Heart left ventricle (tissue), 16 donors: ENCODE measurements around the gene C8G. TPM values are rescaled to one million over a fixed set of nuclear protein-coding genes. Genes with fewer than 3 reads are reported as not detected.

ENCODE experiments used
- ATAC-seq, 4 donors: fragments of 200-7000 bp; cut with Tn5 transposase; one replicate each; pipeline ENCODE4 v1.9.1; 2020 to 2022; ENCODE audit warnings: moderate library complexity in 4 of 4, mild to moderate bottlenecking in 3 of 4, moderate number of reproducible peaks in 1 of 4
- DNase-seq, 5 donors: peaks; one replicate each; pipeline ENCODE4 v3.0.0-alpha.2; 2020
- H3K27ac ChIP-seq, 12 donors: fragments of 200-600 bp; sonication (generic) in 4 of 12; one replicate each; pipeline versions ENCODE4 v1.5.0 to v1.8.0; 2016 to 2022; ENCODE audit warnings: mild to moderate bottlenecking in 2 of 12
- H3K27me3 ChIP-seq, 9 donors: fragments of 200-600 bp; sonication (generic) in 2 of 9; one replicate each; pipeline versions ENCODE4 v1.5.1 to v1.8.0; 2016 to 2022; ENCODE audit warnings: mild to moderate bottlenecking in 3 of 9
- H3K36me3 ChIP-seq, 9 donors: fragments of 200-600 bp; sonication (generic) in 2 of 9; one replicate each; pipeline versions ENCODE4 v1.5.0 to v1.8.0; 2018 to 2022; ENCODE audit warnings: mild to moderate bottlenecking in 2 of 9
- H3K4me1 ChIP-seq, 12 donors: fragments of 200-600 bp; sonication (generic) in 4 of 12; one replicate each; pipeline versions ENCODE4 v1.5.0 to v1.8.0; 2016 to 2022; ENCODE audit warnings: mild to moderate bottlenecking in 3 of 12
- H3K4me3 ChIP-seq, 12 donors: fragments of 200-600 bp; sonication (generic) in 4 of 12; one replicate each; pipeline versions ENCODE4 v1.5.0 to v1.8.0; 2017 to 2022; ENCODE audit warnings: mild to moderate bottlenecking in 9 of 12, moderate library complexity in 4 of 12
- H3K9me3 ChIP-seq, 12 donors: fragments of 200-600 bp; sonication (generic) in 4 of 12; one replicate each; pipeline versions ENCODE4 v1.5.0 to v1.8.0; 2016 to 2022; ENCODE audit warnings: mild to moderate bottlenecking in 1 of 12
- POLR2A ChIP-seq, 2 donors: fragments of 450-650 bp; IDR thresholded peaks; one replicate each; pipeline ENCODE4 v1.6.1; 2017; ENCODE audit warnings: antibody characterized with exemption in 2 of 2, mild to moderate bottlenecking in 2 of 2, moderate library complexity in 2 of 2
- WGBS, 4 donors: extraction: QIAGEN DNeasy Blood & Tissue Kit in 2 of 4; methylation state at CpG; one replicate each; pipeline versions ENCODE4 v1.1.5 to v1.1.7; 2013 to 2018; 5-methylcytosine and 5-hydroxymethylcytosine counted together
- intact Hi-C, 10 donors: fragments of 100-400 bp; cut with DNase I; formaldehyde crosslinking; loops; one replicate each; pipeline versions ENCODE4 v1.11.1 to v1.14.2; 2022
- polyA plus RNA-seq, 2 donors: library from polyadenylated mRNA; stranded (reverse); fragments of 200-250 nt; gene quantifications; one replicate each; pipeline ENCODE4 v1.2.3, GENCODE V29; 2013
- total RNA-seq, 9 donors: library from RNA; depleted of rRNA in 2 of 9; stranded (reverse); fragments of >200 nt in 2 of 9; fragmentation: NEBNext Ultra II Directional in 3 of 9; extraction: Animal tissue kit (Norgen Biotek cat#: 25700) in 3 of 9; gene quantifications; one replicate each; pipeline versions ENCODE4 v1.1.0 to v1.2.4, GENCODE V29; 2016 to 2023
- TF ChIP-seq, protein P1 (sequence below), 12 donors: fragments of 200-600 bp; sonication (generic) in 4 of 12; IDR thresholded peaks; one replicate each; pipeline versions ENCODE4 v1.5.0 to v1.8.0; 2018 to 2022; ENCODE audit warnings: antibody characterized with exemption in 12 of 12, mild to moderate bottlenecking in 5 of 12
- donor health status: ischemic (EF 13 %, LVEDD 7.1; RV severe dilation, severe dysfunction).
- donor health status: healthy with polysubstance abuse.
- donor health status: DM: no; HTN: yes; CAD: no.
- donor health status: DM: no; HTN: no; CAD: no.
- donor health status: ischemic (EF 25% LVEDD 6.9; RV normal size, moderate dysfunction).
- donor health status: ischemic (EF 25% LVEDD 5.7; RV mildly dilated, moderate dysfunction).
- donor health status: healthy.
- donor health status: DM: yes; HTN: yes; CAD: no.
- donor health status: ischemic (EF 35%, LVEDD 5.7; RV mildly dilated, moderate dysfunction).
- donor health status: nonischemic (EF 11% LVEDD 7.7; RV severe dilation, severe dysfunction).
- donor health status: DM: yes; HTN: yes; CAD: no.
- donor health status: PGD.
- donor health status: ischemic (EF 29% LVEDD 5.4; RV normal size, mild dysfunction).
- donor health status: nonischemic (EF 23%, LVEDD 6.1; RV moderate dilation, normal function).

C8G gene
- total and polyA plus RNA-seq, 11 donors: 1.0 to 3.7 (median 1.5) TPM; not detected in 2

DNA sequence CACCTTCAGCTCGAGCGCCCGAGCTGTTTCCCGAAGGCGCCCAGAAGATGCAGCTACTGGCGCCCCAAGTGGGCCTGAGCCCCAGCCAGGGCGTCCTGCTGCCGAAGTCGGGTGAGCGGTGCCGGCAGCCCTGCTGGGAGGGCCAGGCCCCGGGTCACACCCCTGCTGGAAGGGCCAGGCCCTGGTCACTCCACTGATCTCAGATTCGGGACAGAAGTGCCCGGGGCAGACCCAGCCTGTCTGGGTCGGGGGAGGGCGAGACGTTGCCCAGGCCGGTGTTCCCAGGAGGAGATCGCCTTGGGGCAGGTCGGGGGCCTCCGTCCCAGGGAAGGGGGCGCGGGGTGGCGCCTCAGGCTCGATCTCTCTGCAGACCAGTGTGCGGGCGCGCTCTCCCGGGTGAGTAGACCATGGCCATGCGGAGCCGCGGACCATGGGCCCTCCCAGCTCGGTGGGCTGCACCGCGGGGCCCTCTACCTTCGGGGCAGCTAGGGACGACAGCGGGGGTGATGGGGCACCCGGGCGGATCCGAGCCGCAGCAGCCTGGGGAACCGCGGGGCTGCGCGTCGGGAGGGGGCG, 40.1 kb downstream of the C8G start:
- Histone ChIP-seq H3K27ac (no peak overlapping the region), H3K4me3 (peak overlapping the region in 4 of 12 donors; percentile 12 to 23 (median 16)), H3K4me1 (peaks cover 0 to 56% (median 26%) of the 10 kb centered on the region in 12 donors), H3K36me3 (no peaks in the 10 kb centered on the region), H3K9me3 (no peaks in the 10 kb centered on the region), H3K27me3 (peaks cover 0 to 30% (median 6%) of the 10 kb centered on the region in 9 donors)
- intact Hi-C loops: no loop called here
- DNase-seq: peak in 1 of 5 donors; percentile 36
- TF ChIP-seq, protein P1, sequence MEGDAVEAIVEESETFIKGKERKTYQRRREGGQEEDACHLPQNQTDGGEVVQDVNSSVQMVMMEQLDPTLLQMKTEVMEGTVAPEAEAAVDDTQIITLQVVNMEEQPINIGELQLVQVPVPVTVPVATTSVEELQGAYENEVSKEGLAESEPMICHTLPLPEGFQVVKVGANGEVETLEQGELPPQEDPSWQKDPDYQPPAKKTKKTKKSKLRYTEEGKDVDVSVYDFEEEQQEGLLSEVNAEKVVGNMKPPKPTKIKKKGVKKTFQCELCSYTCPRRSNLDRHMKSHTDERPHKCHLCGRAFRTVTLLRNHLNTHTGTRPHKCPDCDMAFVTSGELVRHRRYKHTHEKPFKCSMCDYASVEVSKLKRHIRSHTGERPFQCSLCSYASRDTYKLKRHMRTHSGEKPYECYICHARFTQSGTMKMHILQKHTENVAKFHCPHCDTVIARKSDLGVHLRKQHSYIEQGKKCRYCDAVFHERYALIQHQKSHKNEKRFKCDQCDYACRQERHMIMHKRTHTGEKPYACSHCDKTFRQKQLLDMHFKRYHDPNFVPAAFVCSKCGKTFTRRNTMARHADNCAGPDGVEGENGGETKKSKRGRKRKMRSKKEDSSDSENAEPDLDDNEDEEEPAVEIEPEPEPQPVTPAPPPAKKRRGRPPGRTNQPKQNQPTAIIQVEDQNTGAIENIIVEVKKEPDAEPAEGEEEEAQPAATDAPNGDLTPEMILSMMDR (IDR thresholded peaks at IDR 0.05): no peak
- TF ChIP-seq POLR2A (IDR thresholded peaks at IDR 0.05): no peak
- 15 to 33% (median 28%) methylated on average over 18 to 48 of the region's 48 CpGs for WGBS, 4 donors
- peak in 1 of 4 donors; percentile 6 for ATAC-seq

DNA sequence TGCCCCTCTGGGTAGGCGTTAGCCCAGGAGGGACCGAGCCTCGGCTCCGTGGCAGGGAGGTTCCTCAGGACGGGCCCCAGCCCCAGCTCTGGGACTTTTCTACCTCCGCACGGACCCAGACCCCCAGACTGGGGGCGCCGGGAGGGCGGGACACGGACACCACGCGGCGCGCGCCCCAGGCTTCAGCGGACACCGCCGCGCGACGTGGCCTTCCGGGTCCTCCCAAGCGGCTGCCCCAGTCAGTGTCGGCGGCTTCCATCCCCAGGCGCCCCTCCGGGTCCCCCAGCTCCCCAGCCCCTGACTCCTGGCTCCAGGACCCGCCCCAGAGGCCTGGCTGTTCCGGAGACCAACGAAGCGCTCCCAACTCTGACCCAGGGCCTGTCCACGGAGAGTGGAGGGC, 40.8 kb downstream of the C8G start:
- 28 to 59% (median 47%) methylated on average over 4 to 33 of the region's 33 CpGs for WGBS, 4 donors
- Histone ChIP-seq H3K27ac (no peak overlapping the region), H3K4me1 (peaks cover 0 to 48% (median 20%) of the 10 kb centered on the region in 12 donors), H3K4me3 (peak overlapping the region in 3 of 12 donors; percentile 12 to 23 (median 19)), H3K27me3 (peaks cover 0 to 30% (median 6%) of the 10 kb centered on the region in 9 donors), H3K9me3 (peaks cover 0 to 6% (median 0%) of the 10 kb centered on the region in 12 donors), H3K36me3 (no peaks in the 10 kb centered on the region)
- peak in 1 of 5 donors; percentile 25 for DNase-seq
- no peak for ATAC-seq
- TF ChIP-seq, protein P1 (IDR thresholded peaks at IDR 0.05): no peak
- TF ChIP-seq POLR2A (IDR thresholded peaks at IDR 0.05): no peak
- intact Hi-C loops: no loop called here

DNA sequence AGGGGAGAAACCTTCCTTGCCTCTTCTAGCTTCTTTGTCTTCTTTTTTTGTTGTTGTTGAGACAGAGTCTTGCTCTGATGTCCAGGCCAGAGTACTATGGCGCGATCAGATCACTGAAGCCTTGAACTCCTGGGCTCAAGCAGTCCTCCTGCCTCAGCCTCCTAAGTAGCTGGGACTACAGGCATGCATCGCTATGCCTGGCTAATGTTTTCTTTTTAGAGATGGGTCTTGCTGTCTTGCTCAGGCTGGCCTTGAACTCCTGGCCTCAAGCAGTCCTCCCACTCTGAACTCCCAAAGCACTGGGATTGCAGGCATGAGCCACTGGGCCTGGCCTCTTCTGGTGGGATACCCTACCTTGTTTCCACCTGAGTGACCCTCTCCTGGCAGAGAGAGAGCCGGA, 43.8 kb downstream of the C8G start:
- TF ChIP-seq, protein P1 (IDR thresholded peaks at IDR 0.05): no peak
- TF ChIP-seq POLR2A (IDR thresholded peaks at IDR 0.05): no peak
- intact Hi-C loops: no loop called here
- ATAC-seq: no peak
- 92 to 98% (median 96%) methylated on average over 4 of the region's 4 CpGs for WGBS, 4 donors
- Histone ChIP-seq H3K4me1 (peaks cover 0 to 39% (median 19%) of the 10 kb centered on the region in 12 donors), H3K9me3 (peaks cover 0 to 10% (median 0%) of the 10 kb centered on the region in 12 donors), H3K27ac (no peak overlapping the region), H3K36me3 (peaks cover 0 to 7% (median 2%) of the 10 kb centered on the region in 9 donors), H3K4me3 (no peak overlapping the region), H3K27me3 (peaks cover 0 to 30% (median 6%) of the 10 kb centered on the region in 9 donors)
- DNase-seq: no peak

DNA sequence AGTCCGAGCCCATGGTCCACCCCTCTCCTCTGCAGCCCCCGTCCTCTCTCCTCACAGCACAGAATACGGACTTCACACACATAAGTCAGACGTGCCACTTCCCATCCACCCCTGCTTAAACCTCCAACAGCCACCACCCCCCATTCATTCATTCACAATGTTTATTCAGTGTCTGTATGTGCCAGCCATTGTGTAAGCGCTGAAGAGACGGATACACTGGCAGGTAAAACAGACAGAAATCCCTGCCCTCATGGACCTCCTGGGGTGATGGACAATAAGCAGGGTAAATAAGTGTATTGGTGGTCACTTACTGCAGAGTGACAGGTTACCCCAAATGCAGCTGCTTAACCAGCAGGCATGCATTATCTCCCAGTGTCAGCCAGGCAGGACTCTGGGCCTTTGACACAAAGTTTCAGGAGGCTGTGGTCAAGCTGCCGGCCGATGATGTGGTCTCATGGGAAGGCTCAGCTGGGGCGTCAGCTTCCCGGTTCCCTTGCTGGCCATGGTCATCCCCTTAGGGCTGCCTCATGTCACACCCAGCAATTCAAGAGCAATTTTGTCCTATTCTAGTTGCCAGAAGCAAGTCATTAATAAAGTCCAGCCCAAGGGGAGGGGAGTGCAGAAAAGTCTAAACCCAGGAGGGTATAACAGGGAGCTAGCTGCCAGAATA, 45.3 kb downstream of the C8G start:
- DNase-seq: no peak
- no peak for ATAC-seq
- H3K36me3 ChIP-seq: peaks cover 0 to 9% (median 3%) of the 10 kb centered on the region in 9 donors
- no peak for TF ChIP-seq POLR2A (IDR thresholded peaks at IDR 0.05)
- TF ChIP-seq, protein P1 (IDR thresholded peaks at IDR 0.05): no peak
- 85 to 89% (median 88%) methylated on average over 10 of the region's 10 CpGs for WGBS, 4 donors
- H3K27me3 ChIP-seq: peaks cover 0 to 28% (median 0%) of the 10 kb centered on the region in 9 donors
- no peak overlapping the region for H3K27ac ChIP-seq
- H3K4me1 ChIP-seq: peaks cover 3 to 42% (median 23%) of the 10 kb centered on the region in 12 donors
- intact Hi-C loops: loop anchor here in 4 of 10 donors (5.0 kb wide), 3 partner anchors 37 to 43 kb away; partner anchors contain the start of genes C8G (in 3 of the 4), ABCA2 (in 1 of the 4) and LCN12 (in 1 of the 4)
- H3K9me3 ChIP-seq: peaks cover 0 to 10% (median 0%) of the 10 kb centered on the region in 12 donors
- no peak overlapping the region for H3K4me3 ChIP-seq
